GM12872 (cell line): ENCODE measurements around the gene ZNF598.

Experiments used
- CTCF ChIP-seq: IDR thresholded peaks from 3 replicates; pipeline ENCODE4 v1.5.1; 2011; ENCODE audit warnings: low read depth, mild to moderate bottlenecking, low read length, moderate library complexity; ENCODE audit not compliant: insufficient read depth

ZNF598 gene

GRCh38 chr16:1991588-1991947, 18.1 kb downstream of the ZNF598 start:
- TF ChIP-seq CTCF, result no peak

- no peak for TF ChIP-seq CTCF
Measured at GRCh38 chr16:1991135-1991551, 18.5 kb downstream of the ZNF598 start.

GRCh38 chr16:1990351-1991134, 19.1 kb downstream of the ZNF598 start:
- no peak for TF ChIP-seq CTCF

GRCh38 chr16:1990101-1990350, 19.6 kb downstream of the ZNF598 start:
- no peak for TF ChIP-seq CTCF

- TF ChIP-seq CTCF, result no peak
Measured at GRCh38 chr16:1989209-1990100, 20.2 kb downstream of the ZNF598 start, which contains the start of gene SYNGR3. Gene SYNGR3 (plus strand): TSS chr16:1989970. CDS start chr16:1990103, 133 bp downstream.

GRCh38 chr16:1987198-1987597, 22.4 kb downstream of the ZNF598 start:
- no peak for TF ChIP-seq CTCF

GRCh38 chr16:1985466-1986150, 24.0 kb downstream of the ZNF598 start:
- no peak for TF ChIP-seq CTCF
